MM.1S (cell line): ENCODE measurements around the gene KRT74.

Source experiments
- CTCF ChIP-seq: fragments of 300-600 bp; sonication (generic); IDR thresholded peaks from 2 replicates; pipeline ENCODE4 v1.5.1; 2016; ENCODE audit warnings: antibody characterized with exemption, low read length, mixed read lengths
- EZH2phosphoT487 ChIP-seq: fragments of 300-600 bp; sonication (generic); IDR thresholded peaks from 2 replicates; pipeline ENCODE4 v1.6.1; 2018; ENCODE audit warnings: antibody characterized with exemption, low read length

- TF ChIP-seq CTCF (no peak), EZH2phosphoT487 (no peak)
These were observed 22.3 kb downstream of the KRT74 start for GRCh38 chr12:52551216-52551865.
